Prostate gland (tissue), 2 donors: Measurements from ENCODE around the gene BCAS3. TPM values are rescaled to one million over a fixed set of nuclear protein-coding genes. Genes with fewer than 3 reads are reported as not detected.

ENCODE experiments used
- DNase-seq: peaks from one replicate; pipeline ENCODE4 v3.0.0-alpha.2; 2019; ENCODE audit warnings: low spot score
- H3K27ac ChIP-seq, 2 donors: fragments of 200-600 bp; sonication (generic); 2 replicates each; pipeline ENCODE4 v1.5.1; 2017 to 2019
- H3K27me3 ChIP-seq: fragments of 200-600 bp; sonication (generic); replicated peaks from 2 replicates; pipeline ENCODE4 v1.5.1; 2019; ENCODE audit not compliant: insufficient read depth
- H3K36me3 ChIP-seq, 2 donors: fragments of 200-600 bp; sonication (generic); 1 replicate in 1 of 2; 2 replicates in 1 of 2; pipeline versions ENCODE4 v1.5.1 to v1.8.1; 2017 to 2019
- H3K4me1 ChIP-seq: fragments of 200-600 bp; sonication (generic); replicated peaks from 2 replicates; pipeline ENCODE4 v1.5.1; 2019
- H3K4me3 ChIP-seq, 2 donors: fragments of 200-600 bp; sonication (generic); 2 replicates each; pipeline ENCODE4 v1.5.1; 2017 to 2019
- H3K9me3 ChIP-seq: fragments of 200-600 bp; sonication (generic); 2 replicates; pipeline ENCODE4 v1.5.1; 2017
- POLR2A ChIP-seq: fragments of 450-650 bp; IDR thresholded peaks from one replicate; pipeline ENCODE4 v1.6.1; 2016; ENCODE audit warnings: antibody characterized with exemption, mild to moderate bottlenecking
- POLR2AphosphoS5 ChIP-seq: sonication (generic); formaldehyde crosslinking; IDR thresholded peaks from one replicate; pipeline ENCODE4 v1.6.1; 2017; ENCODE audit warnings: antibody characterized with exemption
- WGBS: methylation state at CpG from one replicate; pipeline ENCODE4 v1.1.5; 2018; 5-methylcytosine and 5-hydroxymethylcytosine counted together
- intact Hi-C: fragments of 100-400 bp; cut with DNase I; formaldehyde crosslinking; loops from one replicate; pipeline ENCODE4 v1.14.2; 2022
- total RNA-seq, 2 donors: library from RNA; depleted of rRNA; stranded (reverse); fragments of >200 nt; gene quantifications; one replicate each; pipeline ENCODE4 v1.1.0, GENCODE V29; 2016
- TF ChIP-seq, protein P1 (sequence below), 4 experiments: fragments of 200-600 bp in 2 of 4; fragments of 450-650 bp in 2 of 4; sonication (generic) in 2 of 4; IDR thresholded peaks; 1 replicate in 3 of 4; 2 replicates in 1 of 4; pipeline ENCODE4 v1.5.1; 2016 to 2019; ENCODE audit warnings: antibody characterized with exemption in 4 of 4, mild to moderate bottlenecking in 2 of 4, moderate library complexity in 2 of 4

BCAS3 gene
- total RNA-seq, 2 donors from 2014 or later, result 57.8 to 93.9 TPM

DNA sequence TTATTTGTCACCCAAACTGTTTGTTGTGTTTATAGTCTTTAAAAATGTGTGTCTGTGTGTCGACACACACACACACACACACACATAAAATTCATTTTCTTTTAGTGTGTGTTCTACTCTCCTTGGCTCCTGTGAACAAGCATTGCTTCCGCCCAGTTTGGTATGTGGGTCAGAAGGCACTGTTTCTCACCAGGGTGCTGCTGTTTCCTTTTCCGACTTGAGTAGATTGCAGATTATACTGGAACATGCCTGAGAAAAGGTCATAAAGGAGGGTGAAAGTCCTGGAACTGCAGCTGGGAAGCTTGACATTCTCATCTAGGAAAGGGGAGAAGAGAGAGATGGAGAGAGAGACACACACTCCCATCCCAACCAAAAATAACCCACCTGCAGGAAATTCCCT, 330.3 kb downstream of the BCAS3 start:
- no peaks in the 10 kb centered on the region for H3K4me1 ChIP-seq
- intact Hi-C loops, result loop anchor here (10.0 kb wide), 1 partner anchor 237 kb away; no protein-coding TSS in a partner anchor
- H3K36me3 ChIP-seq, result no peaks in the 10 kb centered on the region
- 84% methylated on average over 3 of the region's 3 CpGs for WGBS
- no peak overlapping the region for H3K27ac ChIP-seq
- no peak for DNase-seq
- no peaks in the 10 kb centered on the region for H3K9me3 ChIP-seq
- no peaks in the 10 kb centered on the region for H3K27me3 ChIP-seq
- no peak overlapping the region for H3K4me3 ChIP-seq
- TF ChIP-seq POLR2A (no peak), POLR2AphosphoS5 (no peak)
- TF ChIP-seq, protein P1, sequence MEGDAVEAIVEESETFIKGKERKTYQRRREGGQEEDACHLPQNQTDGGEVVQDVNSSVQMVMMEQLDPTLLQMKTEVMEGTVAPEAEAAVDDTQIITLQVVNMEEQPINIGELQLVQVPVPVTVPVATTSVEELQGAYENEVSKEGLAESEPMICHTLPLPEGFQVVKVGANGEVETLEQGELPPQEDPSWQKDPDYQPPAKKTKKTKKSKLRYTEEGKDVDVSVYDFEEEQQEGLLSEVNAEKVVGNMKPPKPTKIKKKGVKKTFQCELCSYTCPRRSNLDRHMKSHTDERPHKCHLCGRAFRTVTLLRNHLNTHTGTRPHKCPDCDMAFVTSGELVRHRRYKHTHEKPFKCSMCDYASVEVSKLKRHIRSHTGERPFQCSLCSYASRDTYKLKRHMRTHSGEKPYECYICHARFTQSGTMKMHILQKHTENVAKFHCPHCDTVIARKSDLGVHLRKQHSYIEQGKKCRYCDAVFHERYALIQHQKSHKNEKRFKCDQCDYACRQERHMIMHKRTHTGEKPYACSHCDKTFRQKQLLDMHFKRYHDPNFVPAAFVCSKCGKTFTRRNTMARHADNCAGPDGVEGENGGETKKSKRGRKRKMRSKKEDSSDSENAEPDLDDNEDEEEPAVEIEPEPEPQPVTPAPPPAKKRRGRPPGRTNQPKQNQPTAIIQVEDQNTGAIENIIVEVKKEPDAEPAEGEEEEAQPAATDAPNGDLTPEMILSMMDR (IDR thresholded peaks at IDR 0.05), result no peak

DNA sequence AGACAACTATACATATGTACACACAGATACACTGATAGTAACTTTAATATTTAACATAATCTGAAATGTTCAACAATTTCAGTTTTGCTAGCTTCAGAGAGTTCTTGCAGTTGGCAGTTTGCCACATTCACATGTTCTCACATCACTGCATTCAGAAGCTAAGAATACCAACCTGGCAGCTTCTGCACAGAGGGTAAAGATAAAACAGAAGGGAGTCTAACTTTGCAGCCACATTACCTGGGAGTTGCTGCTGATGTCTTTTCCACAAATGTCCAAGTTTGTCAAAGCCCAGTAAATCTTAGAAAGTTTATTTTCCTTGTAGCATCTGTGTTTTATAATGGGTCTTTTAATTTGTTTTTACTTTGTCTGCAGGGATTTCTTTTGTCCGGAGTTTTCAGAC, 332.0 kb downstream of the BCAS3 start:
- DNase-seq, result no peak
- Histone ChIP-seq H3K27ac (no peak overlapping the region), H3K9me3 (no peaks in the 10 kb centered on the region), H3K27me3 (no peaks in the 10 kb centered on the region), H3K4me1 (no peaks in the 10 kb centered on the region), H3K36me3 (no peaks in the 10 kb centered on the region), H3K4me3 (no peak overlapping the region)
- WGBS, result 34% methylated on average over 1 of the region's 1 CpG
- no peak for TF ChIP-seq POLR2A
- no peak for TF ChIP-seq POLR2AphosphoS5
- TF ChIP-seq, protein P1 (IDR thresholded peaks at IDR 0.05), result no peak
- intact Hi-C loops, result loop anchor here (10.0 kb wide), 1 partner anchor 235 kb away; no protein-coding TSS in a partner anchor

DNA sequence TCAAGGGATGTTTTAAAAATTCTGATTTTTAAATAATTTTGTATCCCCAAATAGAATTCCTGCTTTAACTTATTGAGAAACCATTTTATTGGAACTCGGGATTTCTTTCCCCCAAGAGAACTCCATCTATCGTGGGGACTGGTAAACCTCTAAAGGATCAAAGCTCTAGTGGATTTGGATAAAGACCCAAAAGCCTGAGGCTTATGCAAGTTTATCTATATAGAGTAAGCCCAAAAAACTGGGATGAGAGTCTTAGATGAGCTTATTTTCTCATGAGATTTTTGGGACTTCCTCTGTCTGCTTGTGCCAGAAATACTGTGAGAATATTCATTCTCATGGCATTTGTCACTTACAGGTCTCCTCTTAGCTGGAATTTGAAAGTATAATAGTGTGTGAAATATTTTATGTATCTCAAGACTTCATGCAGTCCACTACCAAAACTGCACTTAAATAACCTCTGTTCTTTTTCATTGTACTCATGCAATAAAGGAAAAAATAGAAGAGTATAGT, 333.1 kb downstream of the BCAS3 start:
- H3K36me3 ChIP-seq, result no peaks in the 10 kb centered on the region
- H3K4me1 ChIP-seq, result no peaks in the 10 kb centered on the region
- no peak for DNase-seq
- TF ChIP-seq POLR2AphosphoS5 (no peak), POLR2A (no peak)
- TF ChIP-seq, protein P1 (IDR thresholded peaks at IDR 0.05), result no peak
- 87% methylated on average over 2 of the region's 2 CpGs for WGBS
- H3K9me3 ChIP-seq, result no peaks in the 10 kb centered on the region
- H3K27ac ChIP-seq, result no peak overlapping the region
- intact Hi-C loops, result no loop called here
- H3K27me3 ChIP-seq, result no peaks in the 10 kb centered on the region
- no peak overlapping the region for H3K4me3 ChIP-seq

DNA sequence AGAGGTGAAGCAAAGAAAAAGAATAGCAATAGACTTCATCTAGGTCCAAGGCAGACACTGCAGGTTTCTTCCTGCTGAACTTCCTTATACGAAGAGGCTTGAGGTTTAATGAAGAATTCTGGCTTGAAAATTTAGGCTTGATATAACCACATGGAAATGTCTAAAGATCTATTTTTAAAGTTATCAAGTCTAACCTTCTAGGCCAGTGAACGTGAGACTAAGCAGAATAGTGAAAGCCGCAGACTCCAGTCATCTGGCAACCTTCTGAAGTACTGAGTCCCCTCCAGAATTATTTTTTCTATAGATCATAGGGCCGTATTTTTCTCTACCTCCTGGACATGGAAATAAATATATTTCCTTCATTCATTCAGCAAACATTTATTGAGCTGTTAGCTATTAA, 333.6 kb downstream of the BCAS3 start:
- intact Hi-C loops, result no loop called here
- Histone ChIP-seq H3K27ac (no peak overlapping the region), H3K9me3 (no peaks in the 10 kb centered on the region), H3K36me3 (no peaks in the 10 kb centered on the region), H3K4me3 (no peak overlapping the region), H3K4me1 (no peaks in the 10 kb centered on the region), H3K27me3 (no peaks in the 10 kb centered on the region)
- no peak for DNase-seq
- TF ChIP-seq, protein P1 (IDR thresholded peaks at IDR 0.05), result no peak
- TF ChIP-seq POLR2AphosphoS5, result no peak
- TF ChIP-seq POLR2A, result no peak
- WGBS, result 95% methylated on average over 4 of the region's 4 CpGs

DNA sequence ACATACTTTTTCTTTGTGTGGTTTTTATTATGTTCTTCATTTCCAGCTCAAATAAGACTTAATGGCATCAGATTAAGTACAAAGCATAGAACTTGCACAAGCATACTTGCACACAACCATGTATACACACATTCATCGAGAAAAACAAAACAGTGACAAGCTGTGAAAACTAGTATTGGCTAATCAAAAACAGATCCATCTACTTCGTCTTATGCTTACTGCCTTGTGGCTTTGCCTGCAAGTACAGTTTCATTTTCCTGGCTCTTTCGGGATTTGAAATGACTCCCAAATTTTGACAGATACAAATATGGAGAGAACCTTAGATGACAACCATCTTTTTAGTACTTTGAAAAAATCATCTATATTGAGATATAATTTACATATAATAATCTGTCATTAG, 338.3 kb downstream of the BCAS3 start:
- Histone ChIP-seq H3K4me3 (no peak overlapping the region), H3K9me3 (no peaks in the 10 kb centered on the region), H3K4me1 (no peaks in the 10 kb centered on the region), H3K27ac (no peak overlapping the region), H3K36me3 (no peaks in the 10 kb centered on the region), H3K27me3 (no peaks in the 10 kb centered on the region)
- WGBS, result 74% methylated on average over 3 of the region's 3 CpGs
- intact Hi-C loops, result no loop called here
- TF ChIP-seq, protein P1 (IDR thresholded peaks at IDR 0.05), result no peak
- TF ChIP-seq POLR2AphosphoS5 (no peak), POLR2A (no peak)
- DNase-seq, result no peak
